ENCODE measurements around the gene PTPRQ.

The PTPRQ gene

DNA sequence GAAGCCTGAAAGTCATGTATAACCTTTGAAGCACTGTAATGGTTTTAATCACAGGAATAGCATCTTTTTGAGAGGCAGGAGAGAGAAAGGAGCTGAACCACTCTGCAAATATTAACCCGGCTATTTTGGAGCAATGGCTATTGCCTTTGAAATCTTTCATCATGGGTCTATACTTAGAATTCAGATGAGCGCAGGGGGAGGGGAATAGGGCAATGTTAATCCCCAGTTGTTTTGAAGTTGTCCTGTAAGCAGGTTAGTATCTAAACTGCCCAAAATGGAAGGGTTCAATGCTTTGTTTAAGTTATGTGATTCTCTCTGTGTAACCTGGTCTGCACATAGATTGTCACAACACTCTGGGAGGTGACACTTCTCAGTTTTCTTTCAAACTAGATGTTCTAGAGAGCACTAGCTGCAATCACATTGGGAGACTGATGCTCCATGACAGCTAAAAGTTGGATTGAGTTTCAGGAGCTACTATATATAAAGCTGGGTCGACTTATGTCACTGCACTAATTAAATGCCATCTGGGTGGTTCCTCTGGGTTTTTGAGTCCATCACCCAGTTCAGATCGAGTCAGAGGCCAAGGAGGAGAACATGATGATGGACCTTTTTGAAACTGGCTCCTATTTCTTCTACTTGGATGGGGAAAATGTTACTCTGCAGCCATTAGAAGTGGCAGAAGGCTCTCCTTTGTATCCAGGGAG lies 263.2 kb downstream of the PTPRQ start, which contains the start of gene MYF6:
MYF6 (plus strand) TSS at position 509 of the 704 bp plus-strand sequence; CDS start at position 595, 86 bp downstream.
- no peak for DNase-seq

DNA sequence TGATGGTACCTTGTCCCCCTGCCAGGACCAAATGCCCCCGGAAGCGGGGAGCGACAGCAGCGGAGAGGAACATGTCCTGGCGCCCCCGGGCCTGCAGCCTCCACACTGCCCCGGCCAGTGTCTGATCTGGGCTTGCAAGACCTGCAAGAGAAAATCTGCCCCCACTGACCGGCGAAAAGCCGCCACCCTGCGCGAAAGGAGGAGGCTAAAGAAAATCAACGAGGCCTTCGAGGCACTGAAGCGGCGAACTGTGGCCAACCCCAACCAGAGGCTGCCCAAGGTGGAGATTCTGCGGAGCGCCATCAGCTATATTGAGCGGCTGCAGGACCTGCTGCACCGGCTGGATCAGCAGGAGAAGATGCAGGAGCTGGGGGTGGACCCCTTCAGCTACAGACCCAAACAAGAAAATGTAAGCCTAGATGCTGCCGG lies 263.8 kb downstream of the PTPRQ start:
- DNase-seq, result no peak

DNA sequence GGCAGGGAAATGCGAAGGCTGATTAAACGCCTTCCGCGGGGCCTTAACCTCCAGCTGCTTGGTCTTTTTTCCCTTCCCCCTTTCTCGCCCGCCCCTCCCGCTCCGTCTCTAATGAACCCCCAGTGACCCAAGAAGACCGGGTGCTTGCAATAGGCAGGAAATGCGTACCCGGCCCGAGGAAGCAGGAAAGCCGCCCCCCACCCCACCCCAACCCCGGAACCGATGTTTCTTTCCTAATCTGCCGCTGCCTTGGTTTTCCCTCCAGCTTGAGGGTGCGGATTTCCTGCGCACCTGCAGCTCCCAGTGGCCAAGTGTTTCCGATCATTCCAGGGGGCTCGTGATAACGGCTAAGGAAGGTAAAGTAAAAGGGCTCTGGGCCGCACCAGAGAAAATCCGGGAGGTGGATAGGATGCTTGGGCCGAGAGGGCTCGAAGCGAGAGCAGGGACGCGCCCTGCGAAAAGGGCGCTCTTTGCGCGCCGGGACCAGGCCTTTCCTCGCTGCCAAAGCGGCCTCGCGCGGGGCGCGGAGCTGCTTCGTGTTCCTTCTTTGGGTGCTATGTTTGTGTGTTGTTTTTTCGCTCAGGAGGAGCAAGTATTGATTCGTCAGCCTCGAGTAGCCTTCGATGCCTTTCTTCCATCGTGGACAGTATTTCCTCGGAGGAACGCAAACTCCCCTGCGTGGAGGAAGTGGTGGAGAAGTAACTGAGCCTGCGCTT lies 264.4 kb downstream of the PTPRQ start:
- no peak for DNase-seq

DNA sequence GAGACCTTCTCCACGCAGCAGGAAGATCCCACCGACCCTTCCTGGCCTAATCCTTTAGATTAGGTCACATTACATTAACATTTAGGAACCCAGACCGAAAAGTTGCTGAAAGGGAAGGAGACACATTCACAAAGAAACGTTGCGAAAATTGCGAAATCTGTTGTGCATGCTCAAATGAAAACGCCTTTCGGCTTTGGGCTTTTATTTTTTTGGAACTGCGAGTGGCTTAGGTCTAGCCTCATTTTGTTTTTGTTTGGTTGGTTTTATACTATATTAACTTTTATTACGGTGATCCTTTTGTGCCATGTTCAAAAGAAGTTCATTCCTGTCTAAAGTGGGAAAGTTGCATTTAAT lies 264.9 kb downstream of the PTPRQ start:
- no peak for DNase-seq

DNA sequence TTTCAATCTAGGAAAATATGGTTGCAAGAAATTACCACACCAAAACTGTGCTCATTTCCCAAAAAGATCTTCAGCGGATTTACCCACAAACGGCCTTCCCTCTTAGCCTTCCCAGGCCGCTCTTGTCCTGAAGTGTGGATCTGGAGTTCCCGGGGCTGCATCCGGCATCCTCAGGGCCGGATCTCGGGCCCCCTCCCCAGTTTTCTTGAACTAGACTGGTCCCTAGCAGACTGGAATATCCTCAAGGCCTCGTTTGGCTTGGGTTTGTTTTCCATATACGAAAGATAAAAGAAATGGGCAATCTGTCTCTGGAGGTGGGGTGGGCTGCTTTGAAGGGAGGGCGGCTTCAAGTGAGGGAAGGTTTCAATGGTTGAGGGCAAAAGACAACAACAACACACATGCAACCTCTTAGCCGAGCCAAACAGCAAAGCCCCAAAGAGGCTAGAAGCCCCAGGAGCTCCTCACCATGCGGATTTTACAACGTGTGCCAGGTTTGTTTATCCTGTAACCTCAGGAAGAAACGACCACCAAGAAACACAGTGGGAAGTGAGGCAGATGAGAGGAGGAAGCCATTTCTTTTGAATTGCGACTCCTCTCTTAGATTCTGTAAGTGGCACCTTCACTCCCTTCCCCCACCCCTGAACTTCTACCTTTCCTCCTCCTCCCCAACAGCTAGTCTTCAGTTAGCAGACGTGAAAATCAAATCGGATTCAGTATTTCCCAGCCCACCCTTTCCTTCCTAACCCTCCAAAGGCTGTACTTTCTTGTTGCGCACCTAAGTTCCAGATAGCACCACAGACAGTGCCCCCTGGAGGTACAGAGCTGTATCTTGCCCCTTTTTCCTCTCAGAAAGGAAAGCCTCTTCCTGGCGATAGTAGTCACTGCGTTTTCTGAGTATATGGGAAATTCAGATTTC lies 266.0 kb downstream of the PTPRQ start:
- DNase-seq, result no peak

DNA sequence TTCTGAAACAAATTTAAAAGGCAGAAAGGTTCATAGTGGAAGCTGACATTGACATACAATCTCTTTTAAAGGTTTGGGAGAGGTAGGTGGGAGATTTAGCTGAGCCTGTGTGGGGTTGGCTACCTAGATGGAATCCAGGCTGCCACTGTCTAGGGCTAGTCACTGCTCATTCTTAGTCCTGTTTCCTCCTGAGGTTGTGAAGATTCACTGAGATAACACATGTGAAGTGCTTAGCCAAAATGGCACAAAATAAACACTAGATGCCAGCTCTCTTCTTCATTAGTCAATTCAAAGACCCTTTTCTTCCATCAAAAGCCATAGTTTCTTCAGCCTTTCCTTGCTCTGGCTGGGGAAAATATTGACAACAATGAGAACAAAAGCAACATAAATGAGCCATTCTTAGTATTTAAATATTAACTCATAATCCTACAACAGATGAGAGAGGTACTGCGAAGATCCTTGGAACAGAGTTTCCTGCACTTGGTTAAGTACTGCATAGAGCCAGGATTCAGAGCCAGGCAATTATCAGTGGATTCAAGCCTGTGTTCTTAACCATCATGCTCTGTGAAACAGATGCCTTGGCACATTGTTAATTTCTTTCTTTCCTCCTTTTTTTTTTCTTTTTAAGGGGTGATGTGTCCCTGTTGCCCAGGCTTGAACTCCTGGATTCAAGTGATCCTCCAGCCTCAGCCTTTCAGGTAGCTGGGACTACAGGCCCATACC lies 266.9 kb downstream of the PTPRQ start:
- DNase-seq, result no peak

DNA sequence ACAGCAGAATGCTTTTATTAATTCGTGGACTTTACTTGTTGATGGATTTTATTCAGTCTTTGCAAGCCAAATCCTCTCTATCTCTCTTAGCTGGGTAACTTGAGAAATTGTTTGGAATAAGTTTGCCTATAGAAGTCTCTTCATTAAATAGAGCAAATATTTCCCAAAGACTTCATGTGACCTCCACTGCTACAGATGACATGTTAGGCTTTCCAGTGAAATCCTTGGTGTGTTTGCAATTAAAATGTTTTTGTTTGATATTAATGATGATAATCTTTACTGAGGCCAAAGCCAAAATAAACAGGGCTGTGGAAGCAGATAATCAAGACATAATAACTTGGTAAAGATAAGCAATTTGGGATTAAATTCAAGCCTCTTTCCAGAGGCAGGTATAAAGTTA lies 267.8 kb downstream of the PTPRQ start:
- no peak for DNase-seq

DNA sequence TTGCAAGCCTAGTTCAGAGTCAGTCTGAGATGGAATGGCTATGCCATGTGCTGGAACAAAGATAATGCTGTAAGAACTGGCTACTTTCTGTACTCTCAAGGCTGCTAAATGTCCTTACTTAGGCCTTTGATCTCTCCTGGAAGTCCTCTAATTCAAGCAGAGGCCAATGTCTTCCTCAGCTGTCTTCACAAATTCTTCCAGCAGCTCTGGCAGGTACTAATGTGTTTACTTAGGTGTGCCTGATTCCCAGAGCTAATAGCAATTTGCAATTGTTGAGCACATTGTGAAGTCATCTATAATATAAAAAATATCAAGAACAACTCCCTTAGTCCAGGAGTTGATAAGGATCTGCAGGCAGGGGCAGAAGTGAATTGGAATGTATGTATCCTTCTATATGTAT lies 268.8 kb downstream of the PTPRQ start:
- no peak for DNase-seq

DNA sequence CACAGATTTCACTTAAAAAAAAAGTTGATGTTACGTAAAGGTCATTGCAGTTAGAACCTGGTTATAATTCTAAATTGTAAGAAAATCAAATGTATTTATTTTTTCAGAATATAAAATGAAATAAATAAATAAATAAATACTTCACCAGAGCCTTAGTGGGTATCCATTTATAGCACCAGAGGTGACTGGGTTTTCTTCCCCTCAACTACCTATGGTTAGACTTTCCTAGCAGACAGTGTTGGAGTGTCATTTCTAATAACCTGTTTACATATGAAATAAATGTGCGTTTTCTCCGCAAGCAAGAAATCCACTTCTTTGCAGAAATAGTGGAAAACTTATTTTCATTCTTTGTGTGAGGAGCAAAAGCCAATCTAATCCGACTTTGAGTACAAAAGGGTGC lies 269.4 kb downstream of the PTPRQ start:
- no peak for DNase-seq

DNA sequence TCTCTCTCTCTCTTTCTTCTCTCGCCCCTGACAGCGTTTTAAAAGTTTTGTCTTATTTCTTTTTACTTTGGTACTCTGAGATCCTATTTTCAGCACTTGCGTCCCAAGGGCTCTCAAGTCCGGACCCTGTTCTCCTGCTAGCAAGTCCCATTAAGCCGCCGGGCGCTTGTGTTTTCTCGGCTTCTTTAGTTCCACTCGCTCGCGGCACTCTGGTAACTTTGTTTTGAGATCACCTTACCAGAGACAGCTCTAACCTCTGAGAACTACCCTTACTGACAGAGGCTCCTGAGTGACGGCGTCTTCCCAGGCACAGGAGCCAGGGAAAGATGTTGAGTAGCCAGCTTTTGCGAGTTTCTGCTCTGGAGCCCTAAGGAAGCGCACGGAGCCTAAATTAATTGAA lies 270.0 kb downstream of the PTPRQ start:
- no peak for DNase-seq

DNA sequence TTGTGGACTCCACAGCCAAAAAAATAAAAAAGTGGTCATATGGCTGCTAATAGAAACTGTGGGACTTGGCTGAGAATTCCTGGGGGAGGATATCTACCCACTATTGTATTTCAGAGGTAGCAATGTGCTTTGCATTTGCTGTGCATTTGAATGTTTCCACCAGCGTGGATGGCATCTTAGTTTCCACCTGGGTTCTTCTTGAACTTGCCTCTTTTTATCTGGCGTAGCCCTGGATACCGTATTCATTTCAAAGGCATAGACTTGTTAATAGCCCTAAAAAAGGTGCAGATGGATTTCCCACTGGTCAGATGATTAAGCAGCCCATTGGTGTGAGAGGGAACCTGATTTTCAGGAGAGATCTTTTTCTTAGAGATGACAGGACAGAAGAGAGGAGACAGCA lies 270.8 kb downstream of the PTPRQ start:
- no peak for DNase-seq

DNA sequence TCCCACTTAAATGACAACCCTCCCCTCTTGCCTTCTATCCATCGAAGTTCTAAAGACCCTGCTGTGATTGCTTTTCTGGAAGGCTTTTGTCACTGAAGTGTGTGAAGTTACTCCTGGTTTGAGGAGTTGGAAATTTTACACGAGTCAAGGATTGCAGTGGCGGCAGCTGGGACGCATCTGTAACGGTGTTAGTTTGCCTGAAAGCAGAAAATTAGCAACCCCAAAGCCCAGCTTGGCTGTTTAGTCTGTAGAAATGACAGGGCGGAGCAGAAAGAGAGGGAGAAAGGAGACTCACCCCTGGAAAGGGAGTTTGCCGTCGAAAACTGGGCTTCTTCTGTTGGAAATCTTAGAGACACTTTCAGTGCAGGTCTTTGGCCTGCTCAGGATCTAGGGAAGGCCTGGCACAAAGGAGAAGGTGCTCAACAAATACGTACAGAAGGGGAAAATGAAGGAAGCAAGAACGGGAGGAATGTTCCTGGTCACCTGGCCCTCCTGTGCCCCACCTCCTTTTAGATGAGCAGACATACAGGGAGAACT lies 271.7 kb downstream of the PTPRQ start:
- no peak for DNase-seq

DNA sequence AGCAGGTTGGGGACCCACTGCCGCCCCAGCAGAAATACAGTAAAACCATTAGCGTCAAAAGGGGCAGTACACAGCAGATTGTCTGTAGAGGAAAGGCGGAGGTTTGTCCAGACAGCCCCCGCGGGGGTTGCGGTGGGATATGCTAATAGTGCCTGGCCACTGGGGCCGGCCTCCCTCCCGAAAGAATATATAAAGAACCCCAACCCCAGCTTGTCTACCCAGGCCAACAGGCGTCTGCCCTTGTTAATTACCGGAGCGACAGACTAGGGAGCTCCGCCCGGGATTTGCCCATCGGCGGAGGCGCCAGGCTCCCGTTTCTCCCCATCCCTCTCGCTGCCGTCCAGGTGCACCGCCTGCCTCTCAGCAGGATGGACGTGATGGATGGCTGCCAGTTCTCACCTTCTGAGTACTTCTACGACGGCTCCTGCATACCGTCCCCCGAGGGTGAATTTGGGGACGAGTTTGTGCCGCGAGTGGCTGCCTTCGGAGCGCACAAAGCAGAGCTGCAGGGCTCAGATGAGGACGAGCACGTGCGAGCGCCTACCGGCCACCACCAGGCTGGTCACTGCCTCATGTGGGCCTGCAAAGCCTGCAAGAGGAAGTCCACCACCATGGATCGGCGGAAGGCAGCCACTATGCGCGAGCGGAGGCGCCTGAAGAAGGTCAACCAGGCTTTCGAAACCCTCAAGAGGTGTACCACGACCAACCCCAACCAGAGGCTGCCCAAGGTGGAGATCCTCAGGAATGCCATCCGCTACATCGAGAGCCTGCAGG lies 272.8 kb downstream of the PTPRQ start, which contains the start of gene MYF5:
MYF5 (plus strand) TSS at position 217 of the 774 bp plus-strand sequence; CDS start at position 369, 152 bp downstream.
- no peak for DNase-seq

DNA sequence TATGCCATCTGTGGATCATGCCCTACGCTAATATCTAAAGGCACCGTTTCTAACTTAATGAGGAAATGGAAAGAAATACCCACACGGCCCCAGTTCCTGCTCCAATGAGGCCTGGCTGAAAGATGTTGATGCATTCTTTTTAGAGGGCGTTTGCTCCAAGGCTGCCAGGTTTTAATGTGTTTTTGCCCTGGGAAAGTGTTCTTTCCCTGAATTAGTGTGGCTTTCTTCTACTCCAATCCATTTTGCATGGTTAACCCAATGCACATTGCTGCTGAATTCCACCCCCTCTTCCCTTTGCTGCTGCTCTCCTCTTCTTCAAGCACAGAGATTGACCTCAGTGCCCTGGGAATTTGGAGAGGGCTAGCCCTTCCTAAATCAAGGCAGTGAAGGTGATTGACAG lies 273.8 kb downstream of the PTPRQ start:
- DNase-seq, result no peak

DNA sequence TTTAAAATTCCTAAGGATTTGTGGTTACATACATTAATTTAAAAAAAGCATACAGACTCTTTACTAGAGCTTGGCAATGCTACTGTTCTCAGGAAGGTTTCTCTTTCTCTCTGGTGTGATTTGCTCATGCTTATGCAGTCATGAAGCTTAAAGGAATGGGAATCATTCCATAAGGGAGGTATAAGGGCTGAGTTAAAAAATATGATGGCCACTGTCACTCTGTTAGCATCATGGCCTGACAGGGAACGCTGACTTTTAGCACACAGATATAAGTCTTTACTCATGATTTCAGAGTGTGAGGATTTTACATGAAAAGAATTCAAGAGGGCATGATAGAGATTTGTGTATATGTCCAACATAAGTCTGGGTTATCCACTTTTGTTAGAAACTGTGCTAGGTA lies 276.5 kb downstream of the PTPRQ start:
- no peak for DNase-seq

DNA sequence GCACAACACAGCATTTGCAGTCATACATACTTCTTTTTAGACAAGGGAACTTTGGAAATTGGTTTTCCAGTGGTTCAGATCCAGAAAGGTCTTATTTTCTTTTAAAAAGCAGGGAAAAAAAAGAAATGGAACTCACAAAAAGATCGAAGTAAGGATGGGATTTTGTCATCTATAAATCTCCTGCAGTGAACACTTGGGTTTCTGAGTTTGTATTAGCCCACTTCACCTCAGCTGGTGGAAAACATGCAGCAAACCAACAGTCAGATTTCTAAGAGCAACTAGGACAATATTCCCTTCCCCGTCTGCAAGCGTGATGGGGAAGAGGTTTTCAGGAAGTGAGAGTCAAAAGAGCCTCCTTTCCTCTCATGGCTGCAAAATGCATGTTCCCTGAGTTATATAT lies 277.3 kb downstream of the PTPRQ start:
- no peak for DNase-seq

All from KG1 (cell line).